HepG2 (cell line): ENCODE data around the gene IGF2BP1. TPM values are rescaled to one million over a fixed set of nuclear protein-coding genes. Genes with fewer than 3 reads are reported as not detected.

Source experiments
- ARID2 ChIP-seq: sonication (generic); formaldehyde crosslinking; IDR thresholded peaks from 2 replicates; pipeline ENCODE4 v1.8.1; 2022; ENCODE audit warnings: mild to moderate bottlenecking, missing genetic modification reagents, borderline replicate concordance
- EEA1 ChIP-seq: sonication (generic); formaldehyde crosslinking; IDR thresholded peaks from 2 replicates; pipeline ENCODE4 v1.5.1; 2020; ENCODE audit warnings: mild to moderate bottlenecking, missing genetic modification reagents, borderline replicate concordance
- HOXA3 ChIP-seq: sonication (generic); formaldehyde crosslinking; IDR thresholded peaks from 2 replicates; pipeline ENCODE4 v1.5.0; 2020; ENCODE audit warnings: missing genetic modification reagents
- HOXD1 ChIP-seq: sonication (generic); formaldehyde crosslinking; IDR thresholded peaks from 2 replicates; pipeline ENCODE4 v1.5.0; 2020; ENCODE audit warnings: missing genetic modification reagents
- JARID2 ChIP-seq: sonication (generic); formaldehyde crosslinking; IDR thresholded peaks from 2 replicates; pipeline ENCODE4 v1.8.1; 2023; ENCODE audit warnings: missing genetic modification reagents, inconsistent platforms; ENCODE audit not compliant: insufficient replicate concordance
- KLF13 ChIP-seq: sonication (generic); formaldehyde crosslinking; IDR thresholded peaks from 2 replicates; pipeline ENCODE4 v1.4.0; 2020; ENCODE audit warnings: mild to moderate bottlenecking, missing genetic modification reagents
- NAIF1 ChIP-seq: sonication (generic); formaldehyde crosslinking; IDR thresholded peaks from 2 replicates; pipeline ENCODE4 v1.5.0; 2020; ENCODE audit warnings: mild to moderate bottlenecking, missing genetic modification reagents, borderline replicate concordance
- NBN ChIP-seq: fragments of 450-650 bp; conservative IDR thresholded peaks from 2 replicates; pipeline ENCODE4 v1.6.1; 2017
- RAD21 ChIP-seq: fragments of 450-650 bp; formaldehyde crosslinking; IDR thresholded peaks from 2 replicates; pipeline ENCODE4 v1.5.0; 2020; ENCODE audit warnings: mild to moderate bottlenecking
- RBFOX2 ChIP-seq: fragments of 200-400 bp; formaldehyde crosslinking; IDR thresholded peaks from 2 replicates; pipeline ENCODE4 v1.6.1; 2017; ENCODE audit warnings: low read depth, mild to moderate bottlenecking, low read length
- RXRB ChIP-seq: IDR thresholded peaks from 2 replicates; pipeline ENCODE4 v1.6.1; 2016; ENCODE audit warnings: borderline replicate concordance, missing genetic modification reagents, missing compliant biosample characterization
- SETDB1 ChIP-seq: sonication (generic); formaldehyde crosslinking; IDR thresholded peaks from 2 replicates; pipeline ENCODE4 v1.5.1; 2020; ENCODE audit warnings: missing genetic modification reagents, mild to moderate bottlenecking, borderline replicate concordance
- SMARCC2 ChIP-seq: fragments of 450-650 bp; IDR thresholded peaks from 2 replicates; pipeline ENCODE4 v1.6.1; 2017; ENCODE audit warnings: antibody characterized with exemption, mild to moderate bottlenecking
- SRY ChIP-seq: sonication (generic); formaldehyde crosslinking; IDR thresholded peaks from 2 replicates; pipeline ENCODE4 v1.8.0; 2022; ENCODE audit warnings: mild to moderate bottlenecking, missing genetic modification reagents
- TCF12 ChIP-seq, 2 experiments: fragments of 450-650 bp in 1 of 2; sonication (generic) in 1 of 2; formaldehyde crosslinking in 1 of 2; IDR thresholded peaks; 2 replicates each; pipeline versions ENCODE4 v1.6.1 to v1.8.0; 2017 to 2022; ENCODE audit warnings: antibody characterized with exemption in 1 of 2, mild to moderate bottlenecking in 1 of 2, missing genetic modification reagents in 1 of 2, moderate library complexity in 1 of 2
- TEAD3 ChIP-seq: optimal IDR thresholded peaks from 2 replicates; pipeline ENCODE3; 2016; ENCODE audit warnings: borderline replicate concordance
- ZEB1 ChIP-seq: IDR thresholded peaks from 2 replicates; pipeline ENCODE4 v1.6.1; 2012; ENCODE audit warnings: mild to moderate bottlenecking, low read depth, inconsistent platforms; ENCODE audit not compliant: insufficient replicate concordance
- ZFP90 ChIP-seq: sonication (generic); formaldehyde crosslinking; IDR thresholded peaks from 2 replicates; pipeline ENCODE4 v1.8.0; 2022; ENCODE audit warnings: missing genetic modification reagents, mild to moderate bottlenecking, inconsistent platforms, borderline replicate concordance
- ZFYVE20 ChIP-seq: sonication (generic); formaldehyde crosslinking; IDR thresholded peaks from 2 replicates; pipeline ENCODE4 v1.8.0; 2023; ENCODE audit warnings: low read depth, mild to moderate bottlenecking, moderate library complexity, missing genetic modification reagents, borderline replicate concordance
- ZNF143 ChIP-seq: sonication (generic); formaldehyde crosslinking; IDR thresholded peaks from 2 replicates; pipeline ENCODE4 v1.4.0; 2020; ENCODE audit warnings: missing genetic modification reagents
- ZNF160 ChIP-seq: sonication (generic); formaldehyde crosslinking; IDR thresholded peaks from 2 replicates; pipeline ENCODE4 v1.8.0; 2022; ENCODE audit warnings: mild to moderate bottlenecking, inconsistent platforms, missing genetic modification reagents
- ZNF256 ChIP-seq: sonication (generic); formaldehyde crosslinking; conservative IDR thresholded peaks from 2 replicates; pipeline ENCODE4 v1.4.0; 2020; ENCODE audit warnings: missing genetic modification reagents
- ZNF296 ChIP-seq: sonication (generic); formaldehyde crosslinking; conservative IDR thresholded peaks from 2 replicates; pipeline ENCODE4 v1.5.0; 2020; ENCODE audit warnings: mild to moderate bottlenecking, missing genetic modification reagents
- ZNF382 ChIP-seq: sonication (generic); formaldehyde crosslinking; IDR thresholded peaks from 2 replicates; pipeline ENCODE4 v1.5.0; 2020; ENCODE audit warnings: missing genetic modification reagents, mild to moderate bottlenecking, borderline replicate concordance
- ZNF549 ChIP-seq: sonication (generic); formaldehyde crosslinking; IDR thresholded peaks from 2 replicates; pipeline ENCODE4 v1.5.0; 2020; ENCODE audit warnings: missing genetic modification reagents
- ZSCAN29 ChIP-seq: sonication (generic); formaldehyde crosslinking; conservative IDR thresholded peaks from 2 replicates; pipeline ENCODE4 v1.4.0; 2020; ENCODE audit warnings: mild to moderate bottlenecking, missing genetic modification reagents
- polyA plus RNA-seq, 8 experiments: library from polyadenylated mRNA; depleted of rRNA in 3 of 8; stranded (reverse) in 7 of 8; unstranded in 1 of 8; fragments of >200 nt; fragmentation: Illumina TruSeq in 4 of 8; extraction: Trizol in 4 of 8; gene quantifications; 2 replicates each; pipeline versions ENCODE4 v1.2.1 to v1.2.3, GENCODE V29; 2011 to 2016; ENCODE audit warnings: low read depth in 4 of 8, missing spikeins in 1 of 8, mixed read lengths in 1 of 8; ENCODE audit not compliant: insufficient read depth in 1 of 8
- total RNA-seq, 5 experiments: library from RNA; depleted of rRNA; stranded (reverse); fragments of >200 nt; fragmentation: Illumina TruSeq; extraction: Trizol; gene quantifications; 2 replicates each; pipeline ENCODE4 v1.2.3, GENCODE V29; 2016; ENCODE audit warnings: low read depth in 1 of 5
- TF ChIP-seq, protein P1 (sequence below): sonication (generic); formaldehyde crosslinking; IDR thresholded peaks from 2 replicates; pipeline ENCODE4 v1.5.0; 2020; ENCODE audit warnings: mild to moderate bottlenecking, missing genetic modification reagents
- TF ChIP-seq, protein P2 (sequence below): sonication (generic); formaldehyde crosslinking; IDR thresholded peaks from 2 replicates; pipeline ENCODE4 v1.5.1; 2020; ENCODE audit warnings: mild to moderate bottlenecking, missing genetic modification reagents, borderline replicate concordance

IGF2BP1 gene
- total and polyA plus RNA-seq, 2 of the 13 experiments (the other 11 are each of a cell fraction or from before 2014, with no cell fraction given) = 29.7 to 75.1 TPM

DNA sequence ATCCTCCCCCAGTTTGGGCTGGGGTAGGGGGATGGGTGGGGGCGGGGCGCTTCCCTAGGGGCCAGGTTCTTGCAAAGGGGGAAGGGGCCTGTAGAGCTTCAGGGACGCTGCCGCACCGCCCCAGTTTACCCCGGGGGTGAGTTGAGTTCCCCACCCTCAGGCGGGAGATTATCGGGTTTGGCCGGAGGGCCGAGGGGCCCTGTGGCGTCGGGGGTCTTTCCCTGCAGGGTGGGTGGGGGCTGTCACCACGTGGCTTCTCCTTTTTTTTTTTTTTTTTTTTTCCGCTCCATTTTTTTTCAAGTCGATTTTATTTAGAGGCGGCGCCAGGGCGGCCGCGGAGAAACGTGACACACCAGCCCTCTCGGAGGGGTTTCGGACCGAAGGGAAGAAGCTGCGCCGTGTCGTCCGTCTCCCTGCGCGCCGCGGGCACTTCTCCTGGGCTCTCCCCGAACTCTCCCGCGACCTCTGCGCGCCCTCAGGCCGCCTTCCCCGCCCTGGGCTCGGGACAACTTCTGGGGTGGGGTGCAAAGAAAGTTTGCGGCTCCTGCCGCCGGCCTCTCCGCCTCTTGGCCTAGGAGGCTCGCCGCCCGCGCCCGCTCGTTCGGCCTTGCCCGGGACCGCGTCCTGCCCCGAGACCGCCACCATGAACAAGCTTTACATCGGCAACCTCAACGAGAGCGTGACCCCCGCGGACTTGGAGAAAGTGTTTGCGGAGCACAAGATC, at the start of gene IGF2BP1 (continued):
- TF ChIP-seq HOXA3 (CRISPR knock-in tag) (peak; percentile 61), KLF13 (0 out of 2 replicates have a peak, but pooled peaks have one; percentile 84), NBN (no peak), JARID2 (CRISPR knock-in tag) (no peak), EEA1 (no peak), ZNF160 (CRISPR knock-in tag) (peak; percentile 45; the same call in 1 of the 2 replicates), ZNF382 (CRISPR knock-in tag) (no peak), ZSCAN29 (CRISPR knock-in tag) (no peak), ARID2 (CRISPR knock-in tag) (no peak), TCF12 (IDR thresholded peaks at IDR 0.05) (no peak), TCF12 (CRISPR knock-in tag; IDR thresholded peaks at IDR 0.05) (no peak), HOXD1 (0 out of 2 replicates have a peak, but pooled peaks have one; percentile 27), ZNF256 (CRISPR knock-in tag) (peak; percentile 78), SRY (CRISPR knock-in tag) (0 out of 2 replicates have a peak, but pooled peaks have one; percentile 43), RXRB (CRISPR knock-in tag) (no peak; the same call in 1 of the 2 replicates), ZNF549 (peak; percentile 78; the same call in 1 of the 2 replicates), NAIF1 (no peak), SMARCC2 (no peak), ZNF296 (no peak), SETDB1 (CRISPR knock-in tag) (no peak), ZFP90 (CRISPR knock-in tag) (0 out of 2 replicates have a peak, but pooled peaks have one; percentile 39), RAD21 (CRISPR knock-in tag) (peak; percentile 26), ZEB1 (no peak), ZFYVE20 (CRISPR knock-in tag) (no peak), TEAD3 (CRISPR knock-in tag) (no peak), ZNF143 (peak; percentile 48; the same call in 1 of the 2 replicates), RBFOX2 (peak; percentile 93)
- TF ChIP-seq, protein P1, sequence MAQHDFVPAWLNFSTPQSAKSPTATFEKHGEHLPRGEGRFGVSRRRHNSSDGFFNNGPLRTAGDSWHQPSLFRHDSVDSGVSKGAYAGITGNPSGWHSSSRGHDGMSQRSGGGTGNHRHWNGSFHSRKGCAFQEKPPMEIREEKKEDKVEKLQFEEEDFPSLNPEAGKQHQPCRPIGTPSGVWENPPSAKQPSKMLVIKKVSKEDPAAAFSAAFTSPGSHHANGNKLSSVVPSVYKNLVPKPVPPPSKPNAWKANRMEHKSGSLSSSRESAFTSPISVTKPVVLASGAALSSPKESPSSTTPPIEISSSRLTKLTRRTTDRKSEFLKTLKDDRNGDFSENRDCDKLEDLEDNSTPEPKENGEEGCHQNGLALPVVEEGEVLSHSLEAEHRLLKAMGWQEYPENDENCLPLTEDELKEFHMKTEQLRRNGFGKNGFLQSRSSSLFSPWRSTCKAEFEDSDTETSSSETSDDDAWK (CRISPR knock-in tag) = no peak
- TF ChIP-seq, protein P2, sequence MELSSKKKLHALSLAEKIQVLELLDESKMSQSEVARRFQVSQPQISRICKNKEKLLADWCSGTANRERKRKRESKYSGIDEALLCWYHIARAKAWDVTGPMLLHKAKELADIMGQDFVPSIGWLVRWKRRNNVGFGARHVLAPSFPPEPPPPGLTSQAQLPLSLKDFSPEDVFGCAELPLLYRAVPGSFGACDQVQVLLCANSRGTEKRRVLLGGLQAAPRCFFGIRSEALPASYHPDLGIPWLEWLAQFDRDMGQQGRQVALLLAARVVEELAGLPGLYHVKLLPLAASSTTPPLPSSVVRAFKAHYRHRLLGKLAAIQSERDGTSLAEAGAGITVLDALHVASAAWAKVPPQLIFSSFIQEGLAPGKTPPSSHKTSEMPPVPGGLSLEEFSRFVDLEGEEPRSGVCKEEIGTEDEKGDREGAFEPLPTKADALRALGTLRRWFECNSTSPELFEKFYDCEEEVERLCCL (CRISPR knock-in tag) = peak; percentile 31; the same call in 1 of the 2 replicates
